HCT116 (cell line): ENCODE results near the gene CDH13. TPM values are rescaled to one million over a fixed set of nuclear protein-coding genes. Genes with fewer than 3 reads are reported as not detected.

Source experiments
- ATAC-seq: fragments of 200-7000 bp; cut with Tn5 transposase; 2 replicates; pipeline ENCODE4 v1.9.1; 2020; ENCODE audit warnings: mild to moderate bottlenecking, moderate library complexity
- BruUV-seq: library from RNA; stranded (reverse); fragments of 400-500 nt; replicated peaks from 2 replicates; lab custom pipeline; 2021; lab: Mats Ljungman, UMichigan
- CTCF ChIA-PET: fragments of 300-600 bp; sonication (Branson Sonifier 250); formaldehyde crosslinking; loops from one replicate; lab custom pipeline; 2021; ENCODE audit warnings: antibody characterized with exemption; lab: Charles Lee
- POLR2A ChIA-PET: fragments of 300-600, 350-600 bp; sonication (Branson Sonifier 250); formaldehyde crosslinking; loops from one replicate; lab custom pipeline; 2021; ENCODE audit warnings: antibody characterized with exemption; lab: Charles Lee
- RAD21 ChIA-PET, 2 experiments: fragments of 300-600 bp; sonication (Branson Sonifier 250); formaldehyde crosslinking; loops; one replicate each; lab custom pipeline; 2023; ENCODE audit warnings: low total read pairs in 2 of 2; ENCODE audit not compliant: uncharacterized antibody in 2 of 2, unreplicated experiment in 2 of 2, low non-redundant PET in 1 of 2; lab: Charles Lee
- DNase-seq: peaks from one replicate; pipeline ENCODE4 v3.0.0-alpha.2; 2010; ENCODE audit warnings: low read depth, low spot score
- H2AFZ ChIP-seq: fragments of 200-600 bp; shearing (Covaris generic), sonication (generic); 2 replicates; pipeline ENCODE4 v1.6.1; 2017; ENCODE audit warnings: low read depth, mixed run types, mixed read lengths, antibody characterized with exemption, low read length; ENCODE audit not compliant: poor library complexity, severe bottlenecking
- H3K27ac ChIP-seq: 2 replicates; pipeline ENCODE4 v1.5.1; 2012; ENCODE audit warnings: low read depth, low read length
- H3K27me3 ChIP-seq: fragments of 200-600 bp; sonication (generic); 2 replicates; pipeline ENCODE4 v1.6.1; 2016; ENCODE audit warnings: mixed run types, low read length, mixed read lengths; ENCODE audit not compliant: insufficient read depth
- H3K36me3 ChIP-seq, 2 experiments: fragments of 200-500 bp in 1 of 2; fragments of 200-600 bp in 1 of 2; sonication (Bioruptor generic) in 1 of 2; sonication (generic) in 1 of 2; 2 replicates each; pipeline versions ENCODE4 v1.5.1 to v1.6.1; 2014 to 2016; ENCODE audit warnings: low read length in 2 of 2, inconsistent platforms in 1 of 2, mixed read lengths in 1 of 2, mixed run types in 1 of 2; ENCODE audit not compliant: insufficient read depth in 2 of 2, control insufficient read depth in 1 of 2
- H3K4me1 ChIP-seq, 2 experiments: fragments of 200-600 bp in 1 of 2; sonication (generic) in 1 of 2; 2 replicates each; pipeline versions ENCODE4 v1.5.1 to v1.6.1; 2012 to 2017; ENCODE audit warnings: low read length in 2 of 2, inconsistent platforms in 1 of 2, mild to moderate bottlenecking in 1 of 2, mixed read lengths in 1 of 2, mixed run types in 1 of 2, moderate library complexity in 1 of 2; ENCODE audit not compliant: insufficient read depth in 2 of 2, control insufficient read depth in 1 of 2
- H3K4me2 ChIP-seq: fragments of 200-600 bp; sonication (generic); 2 replicates; pipeline ENCODE4 v1.6.1; 2017; ENCODE audit warnings: mixed run types, low read length, mixed read lengths
- H3K4me3 ChIP-seq, 2 experiments: fragments of 200-600 bp in 1 of 2; sonication (generic) in 1 of 2; replicated peaks in 1 of 2; 2 replicates each; pipeline ENCODE4 v1.5.1; 2011 to 2016; ENCODE audit warnings: low read length in 2 of 2, control low read depth in 1 of 2, low read depth in 1 of 2, mild to moderate bottlenecking in 1 of 2, mixed read lengths in 1 of 2, mixed run types in 1 of 2
- H3K79me2 ChIP-seq: fragments of 200-600 bp; sonication (generic); 2 replicates; pipeline ENCODE4 v1.6.1; 2017; ENCODE audit warnings: mild to moderate bottlenecking, mixed run types, low read length, moderate library complexity, mixed read lengths; ENCODE audit not compliant: insufficient read depth
- H3K9ac ChIP-seq: fragments of 200-600 bp; sonication (generic); 2 replicates; pipeline ENCODE4 v1.6.1; 2016; ENCODE audit warnings: low read length, mixed read lengths
- H3K9me2 ChIP-seq: fragments of 200-600 bp; sonication (generic), shearing (Covaris generic); 2 replicates; pipeline ENCODE4 v1.6.1; 2017; ENCODE audit warnings: mixed run types, mild to moderate bottlenecking, moderate library complexity; ENCODE audit not compliant: insufficient read depth
- H3K9me3 ChIP-seq, 2 experiments: fragments of 200-500 bp in 1 of 2; fragments of 200-600 bp in 1 of 2; sonication (Bioruptor generic) in 1 of 2; sonication (generic) in 1 of 2; 2 replicates each; pipeline ENCODE4 v1.6.1; 2014 to 2017; ENCODE audit warnings: low read length in 2 of 2, mixed read lengths in 2 of 2, inconsistent platforms in 1 of 2, low read depth in 1 of 2, mild to moderate bottlenecking in 1 of 2, mixed run types in 1 of 2, moderate library complexity in 1 of 2; ENCODE audit not compliant: control insufficient read depth in 1 of 2, insufficient read depth in 1 of 2
- H4K20me1 ChIP-seq: fragments of 200-600 bp; sonication (generic), shearing (Covaris generic); 2 replicates; pipeline ENCODE4 v1.6.1; 2017; ENCODE audit warnings: mixed run types, mild to moderate bottlenecking, moderate library complexity; ENCODE audit not compliant: insufficient read depth
- CEBPB ChIP-seq: IDR thresholded peaks from 2 replicates; pipeline ENCODE4 v1.6.1; 2012; ENCODE audit warnings: low read depth
- EGR1 ChIP-seq: IDR thresholded peaks from 2 replicates; pipeline ENCODE4 v1.6.1; 2012; ENCODE audit warnings: low read depth
- EZH2phosphoT487 ChIP-seq: fragments of 200-600 bp; IDR thresholded peaks from 2 replicates; pipeline ENCODE4 v1.6.1; 2018; ENCODE audit warnings: antibody characterized with exemption, borderline replicate concordance
- FOSL1 ChIP-seq: IDR thresholded peaks from 2 replicates; pipeline ENCODE4 v1.6.1; 2012; ENCODE audit warnings: low read depth
- JUND ChIP-seq: IDR thresholded peaks from 2 replicates; pipeline ENCODE4 v1.6.1; 2012
- POLR2A ChIP-seq: IDR thresholded peaks from 2 replicates; pipeline ENCODE4 v1.7.0; 2011; ENCODE audit warnings: borderline replicate concordance; ENCODE audit not compliant: insufficient read depth, insufficient read length; ENCODE audit errors: extremely low read depth
- POLR2AphosphoS5 ChIP-seq: IDR thresholded peaks from 2 replicates; pipeline ENCODE4 v1.6.1; 2011; ENCODE audit warnings: mild to moderate bottlenecking, low read depth, low read length, moderate library complexity
- RAD21 ChIP-seq: IDR thresholded peaks from 2 replicates; pipeline ENCODE4 v1.6.1; 2012; ENCODE audit warnings: low read depth, mild to moderate bottlenecking
- REST ChIP-seq: IDR thresholded peaks from 2 replicates; pipeline ENCODE4 v1.6.1; 2012; ENCODE audit warnings: low read depth
- SRF ChIP-seq: IDR thresholded peaks from 2 replicates; pipeline ENCODE4 v1.6.1; 2012; ENCODE audit warnings: low read depth
- TCF7L2 ChIP-seq: IDR thresholded peaks from 2 replicates; pipeline ENCODE4 v1.7.0; 2011; ENCODE audit warnings: borderline replicate concordance, inconsistent platforms; ENCODE audit not compliant: insufficient read depth, insufficient read length; ENCODE audit errors: extremely low read depth
- ZNF274 ChIP-seq: fragments of 200-500 bp; sonication (Bioruptor generic); IDR thresholded peaks from 2 replicates; pipeline ENCODE4 v1.6.1; 2014; ENCODE audit warnings: mild to moderate bottlenecking, low read depth, low read length, inconsistent platforms
- intact Hi-C: fragments of 100-400 bp; cut with micrococcal nuclease; formaldehyde crosslinking; loops from 2 replicates; pipeline ENCODE4 v1.10.0; 2022
- total RNA-seq: library from RNA; stranded (reverse); gene quantifications from one replicate; pipeline ENCODE4 v1.2.1, GENCODE V29; 2021; ENCODE audit not compliant: unreplicated experiment
- TF ChIP-seq, protein P1 (sequence below): IDR thresholded peaks from 2 replicates; pipeline ENCODE4 v1.6.1; 2012

Gene CDH13
- total RNA-seq, 1 experiment from 2014 or later: not detected

- Histone ChIP-seq H3K9ac (no peak overlapping the region), H2AFZ (no peak overlapping the region), H3K9me2 (no peaks in the 10 kb centered on the region), H4K20me1 (no peaks in the 10 kb centered on the region), H3K9me3 (no peaks in the 10 kb centered on the region), H3K27ac (no peak overlapping the region), H3K4me3 (no peak overlapping the region), H3K79me2 (no peaks in the 10 kb centered on the region), H3K27me3 (peaks cover 15% of the 10 kb centered on the region; the same call in 1 of the 2 replicates), H3K4me2 (no peak overlapping the region), H3K36me3 (no peaks in the 10 kb centered on the region), H3K4me1 (no peaks in the 10 kb centered on the region)
- ATAC-seq (no peak), DNase-seq (no peak)
- ChIA-PET POLR2A (no interaction called here), RAD21 (no interaction called here), CTCF (no interaction called here)
- TF ChIP-seq CEBPB (no peak), JUND (no peak), EGR1 (no peak), RAD21 (no peak), POLR2AphosphoS5 (no peak), TCF7L2 (no peak), SRF (no peak), REST (no peak), ZNF274 (no peak), EZH2phosphoT487 (no peak), POLR2A (no peak), FOSL1 (no peak)
- TF ChIP-seq, protein P1, sequence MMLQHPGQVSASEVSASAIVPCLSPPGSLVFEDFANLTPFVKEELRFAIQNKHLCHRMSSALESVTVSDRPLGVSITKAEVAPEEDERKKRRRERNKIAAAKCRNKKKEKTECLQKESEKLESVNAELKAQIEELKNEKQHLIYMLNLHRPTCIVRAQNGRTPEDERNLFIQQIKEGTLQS: no peak
- no TSS peak for BruUV-seq
- intact Hi-C loops: no loop called here
Measured at GRCh38 chr16:83727018-83727417, 1100.2 kb downstream of the CDH13 start.
